H1 (cell line): ENCODE measurements around the gene GLIPR1. TPM values are rescaled to one million over a fixed set of nuclear protein-coding genes. Genes with fewer than 3 reads are reported as not detected.

Source experiments
- CTCF ChIA-PET: fragments of 300-600 bp; sonication (Branson Sonifier 250); formaldehyde crosslinking; loops from one replicate; lab custom pipeline; 2021; ENCODE audit not compliant: partially characterized antibody; lab: Charles Lee
- POLR2A ChIA-PET: fragments of 300-600 bp; sonication (Branson Sonifier 250); formaldehyde crosslinking; loops from one replicate; lab custom pipeline; 2021; ENCODE audit warnings: inconsistent platforms; ENCODE audit not compliant: partially characterized antibody; lab: Charles Lee
- DNase-seq, 2 experiments: peaks; one replicate each; pipeline versions ENCODE4 v3.0.0 to v3.0.0-alpha.2; 2010 to 2022; ENCODE audit warnings: low spot score in 2 of 2, low read depth in 1 of 2, mixed read lengths in 1 of 2
- FAIRE-seq: peaks from 2 replicates; lab custom pipeline; 2011; peaks lifted over from hg19 to GRCh38; lab: Jason Lieb, UNC
- H2AFZ ChIP-seq: 2 replicates; pipeline ENCODE4 v1.8.1; 2012; ENCODE audit warnings: low read length, inconsistent platforms
- H2AK5ac ChIP-seq: 2 replicates; pipeline ENCODE4 v1.6.1; 2013; ENCODE audit warnings: low read depth, low read length
- H2BK120ac ChIP-seq: replicated peaks from 2 replicates; pipeline ENCODE3; 2013; ENCODE audit warnings: low read depth, low read length, inconsistent platforms
- H2BK12ac ChIP-seq: 2 replicates; pipeline ENCODE4 v1.6.1; 2013; ENCODE audit warnings: low read depth, low read length
- H2BK15ac ChIP-seq: 2 replicates; pipeline ENCODE4 v1.6.1; 2013; ENCODE audit warnings: low read length
- H2BK20ac ChIP-seq: 2 replicates; pipeline ENCODE4 v1.6.1; 2013; ENCODE audit warnings: low read length
- H2BK5ac ChIP-seq: 2 replicates; pipeline ENCODE4 v1.6.1; 2013; ENCODE audit warnings: low read depth, low read length
- H3K14ac ChIP-seq: 2 replicates; pipeline ENCODE4 v1.6.1; 2013; ENCODE audit warnings: inconsistent platforms; ENCODE audit not compliant: insufficient read length
- H3K18ac ChIP-seq: 2 replicates; pipeline ENCODE4 v1.6.1; 2013; ENCODE audit warnings: low read length; ENCODE audit errors: extremely low read depth
- H3K23ac ChIP-seq: 2 replicates; pipeline ENCODE4 v1.6.1; 2013; ENCODE audit warnings: inconsistent platforms; ENCODE audit not compliant: insufficient read length
- H3K23me2 ChIP-seq: 2 replicates; pipeline ENCODE4 v1.6.1; 2013; ENCODE audit warnings: low read depth, low read length
- H3K27ac ChIP-seq: 2 replicates; pipeline ENCODE4 v1.6.1; 2011; ENCODE audit warnings: low read depth, low read length, inconsistent platforms
- H3K27me3 ChIP-seq, 4 experiments: replicated peaks in 1 of 4; 1 replicate in 1 of 4; 2 replicates in 3 of 4; pipeline versions ENCODE4 v1.6.1 to v1.8.1; 2011 to 2013; ENCODE audit warnings: low read length in 3 of 4, mild to moderate bottlenecking in 3 of 4, inconsistent platforms in 2 of 4, mixed read lengths in 2 of 4, moderate library complexity in 1 of 4; ENCODE audit not compliant: control insufficient read depth in 3 of 4, insufficient read depth in 3 of 4; ENCODE audit errors: extremely low read depth in 1 of 4
- H3K36me3 ChIP-seq, 4 experiments: 2 replicates each; pipeline versions ENCODE4 v1.6.1 to v1.8.1; 2011 to 2013; ENCODE audit warnings: mild to moderate bottlenecking in 4 of 4, low read length in 3 of 4, moderate library complexity in 2 of 4, control low read depth in 1 of 4, inconsistent platforms in 1 of 4; ENCODE audit not compliant: insufficient read depth in 4 of 4, control insufficient read depth in 2 of 4
- H3K4ac ChIP-seq: replicated peaks from 2 replicates; pipeline ENCODE3; 2013; ENCODE audit warnings: low read length, low read depth, mixed read lengths, inconsistent platforms; ENCODE audit not compliant: insufficient read length
- H3K4me1 ChIP-seq, 4 experiments: replicated peaks in 1 of 4; 1 replicate in 1 of 4; 2 replicates in 3 of 4; pipeline versions ENCODE4 v1.6.1 to v1.8.1; 2011 to 2013; ENCODE audit warnings: low read length in 3 of 4, inconsistent platforms in 2 of 4, mixed read lengths in 1 of 4; ENCODE audit not compliant: insufficient read depth in 4 of 4, control insufficient read depth in 3 of 4
- H3K4me2 ChIP-seq, 2 experiments: 2 replicates each; pipeline versions ENCODE4 v1.6.1 to v1.8.1; 2011 to 2013; ENCODE audit warnings: low read depth in 2 of 2, low read length in 2 of 2, control low read depth in 1 of 2, inconsistent platforms in 1 of 2, mild to moderate bottlenecking in 1 of 2; ENCODE audit not compliant: insufficient read depth in 1 of 2
- H3K4me3 ChIP-seq, 4 experiments: fragments of 200-600, 300-600 bp in 1 of 4; sonication (generic), shearing (Covaris generic), sonication (Bioruptor Twin) in 1 of 4; 2 replicates each; pipeline versions ENCODE4 v1.5.1 to v1.8.1; 2011 to 2016; ENCODE audit warnings: low read length in 4 of 4, low read depth in 3 of 4, control low read depth in 2 of 4, inconsistent platforms in 2 of 4, mild to moderate bottlenecking in 2 of 4, mixed read lengths in 1 of 4, moderate library complexity in 1 of 4; ENCODE audit not compliant: insufficient read depth in 2 of 4; ENCODE audit errors: extremely low read depth in 1 of 4
- H3K56ac ChIP-seq: replicated peaks from 2 replicates; pipeline ENCODE3; 2013; ENCODE audit warnings: low read depth, mild to moderate bottlenecking, mixed read lengths, low read length, inconsistent platforms; ENCODE audit not compliant: insufficient read length
- H3K79me1 ChIP-seq: 2 replicates; pipeline ENCODE4 v1.6.1; 2013; ENCODE audit warnings: low read depth, low read length, control low read depth
- H3K79me2 ChIP-seq, 2 experiments: 2 replicates each; pipeline versions ENCODE4 v1.6.1 to v1.8.1; 2012 to 2013; ENCODE audit warnings: low read length in 2 of 2, mild to moderate bottlenecking in 2 of 2, inconsistent platforms in 1 of 2; ENCODE audit not compliant: insufficient read depth in 2 of 2, control insufficient read depth in 1 of 2
- H3K9ac ChIP-seq, 4 experiments: replicated peaks in 1 of 4; 1 replicate in 1 of 4; 2 replicates in 3 of 4; pipeline versions ENCODE4 v1.6.1 to v1.8.1; 2011 to 2013; ENCODE audit warnings: low read depth in 3 of 4, low read length in 3 of 4, control low read depth in 2 of 4, mild to moderate bottlenecking in 2 of 4, moderate library complexity in 2 of 4, inconsistent platforms in 1 of 4; ENCODE audit errors: extremely low read depth in 1 of 4
- H3K9me3 ChIP-seq, 2 experiments: 2 replicates each; pipeline versions ENCODE4 v1.6.1 to v1.8.1; 2012 to 2013; ENCODE audit warnings: mild to moderate bottlenecking in 2 of 2, moderate library complexity in 2 of 2, control low read depth in 1 of 2, inconsistent platforms in 1 of 2, low read depth in 1 of 2, low read length in 1 of 2, mixed read lengths in 1 of 2; ENCODE audit not compliant: insufficient read depth in 2 of 2
- H4K20me1 ChIP-seq, 2 experiments: replicated peaks in 1 of 2; 2 replicates each; pipeline versions ENCODE3 to v1.8.1; 2011 to 2013; ENCODE audit warnings: inconsistent platforms in 2 of 2, low read length in 2 of 2, mild to moderate bottlenecking in 1 of 2; ENCODE audit not compliant: insufficient read depth in 2 of 2, control insufficient read depth in 1 of 2
- H4K5ac ChIP-seq: 2 replicates; pipeline ENCODE4 v1.6.1; 2013; ENCODE audit warnings: low read length, low read depth, mixed read lengths, inconsistent platforms; ENCODE audit not compliant: insufficient read length
- H4K8ac ChIP-seq: 2 replicates; pipeline ENCODE4 v1.8.0; 2013; ENCODE audit warnings: mild to moderate bottlenecking, moderate library complexity, low read length, inconsistent platforms; ENCODE audit not compliant: insufficient read depth; ENCODE audit errors: extremely low read depth
- H4K91ac ChIP-seq: replicated peaks from 2 replicates; pipeline ENCODE3; 2013; ENCODE audit warnings: low read length, mixed read lengths, inconsistent platforms; ENCODE audit not compliant: insufficient read length
- CTBP2 ChIP-seq: IDR thresholded peaks from 2 replicates; pipeline ENCODE4 v1.7.0; 2011; ENCODE audit warnings: borderline replicate concordance, mild to moderate bottlenecking, moderate library complexity, mixed read lengths, low read length; ENCODE audit not compliant: insufficient read depth, insufficient read length
- E2F6 ChIP-seq: IDR thresholded peaks from 2 replicates; pipeline ENCODE4 v1.6.1; 2012; ENCODE audit warnings: inconsistent platforms
- JUND ChIP-seq: IDR thresholded peaks from 2 replicates; pipeline ENCODE4 v1.6.1; 2011; ENCODE audit warnings: mild to moderate bottlenecking, improper control_type of control experiment, low read length
- KDM5A ChIP-seq: fragments of 200-600 bp; IDR thresholded peaks from 2 replicates; pipeline ENCODE4 v1.7.1; 2012; ENCODE audit warnings: mild to moderate bottlenecking, low read length, inconsistent platforms, mixed read lengths
- MAX ChIP-seq: IDR thresholded peaks from 2 replicates; pipeline ENCODE4 v1.6.1; 2012; ENCODE audit warnings: inconsistent platforms
- NANOG ChIP-seq: IDR thresholded peaks from 2 replicates; pipeline ENCODE4 v1.6.1; 2011; ENCODE audit warnings: low read length, low read depth, mild to moderate bottlenecking, inconsistent platforms; ENCODE audit not compliant: insufficient read depth, poor library complexity, severe bottlenecking
- SIRT6 ChIP-seq: IDR thresholded peaks from one replicate; pipeline ENCODE4 v1.7.1; 2012; ENCODE audit warnings: low read length, inconsistent platforms
- SIX5 ChIP-seq: IDR thresholded peaks from 2 replicates; pipeline ENCODE4 v1.6.1; 2011; ENCODE audit warnings: mild to moderate bottlenecking, low read depth, low read length
- WGBS, 2 experiments: shearing (Covaris generic) in 1 of 2; methylation state at CpG; one replicate each; pipeline versions ENCODE4 v1.1.6 to v1.1.7; 2013 to 2015; ENCODE audit warnings: low lambda C conversion rate in 2 of 2, mixed read lengths in 2 of 2, inconsistent platforms in 1 of 2, low coverage in 1 of 2, missing lambda C conversion rate in 1 of 2; ENCODE audit not compliant: insufficient replicate concordance in 2 of 2, insufficient coverage in 1 of 2, insufficient read length in 1 of 2; ENCODE audit errors: extremely low coverage in 1 of 2, missing lambda C conversion rate in 1 of 2; 5-methylcytosine and 5-hydroxymethylcytosine counted together
- polyA plus RNA-seq, 7 experiments: library from polyadenylated mRNA; depleted of rRNA in 3 of 7; stranded (reverse) in 5 of 7; unstranded in 2 of 7; fragments of >200 nt in 5 of 7; fragments of 200-250 nt in 2 of 7; gene quantifications; 1 replicate in 5 of 7; 2 replicates in 1 of 7; 4 replicates in 1 of 7; pipeline versions ENCODE4 v1.2.1 to v1.2.3, GENCODE V29; 2011 to 2013; ENCODE audit warnings: missing spikeins in 2 of 7, mixed read lengths in 2 of 7
- total RNA-seq: library from RNA; stranded (reverse); fragmentation: NEBNext Ultra II Directional; extraction: Animal tissue kit (Norgen Biotek cat#: 25700); gene quantifications from 2 replicates; pipeline ENCODE4 v1.2.1, GENCODE V29; 2021

The GLIPR1 gene
- total and polyA plus RNA-seq, 2 of the 8 experiments (the other 6 are each of a cell fraction or from before 2014, with no cell fraction given), result 0.23 to 1.5 TPM

- peaks cover 0 to 3% (median 0%) of the 10 kb centered on the region in 4 experiments; a peak in 2 of 7 replicates for H3K4me1 ChIP-seq
- H2BK120ac ChIP-seq, result no peak overlapping the region
- no peak overlapping the region for H3K18ac ChIP-seq
- CTCF ChIA-PET, result interaction anchor here (0.8 kb wide), 1 partner anchor 87 kb away, joined by 5 read pairs; no protein-coding TSS in a partner anchor
- no peak overlapping the region for H3K27ac ChIP-seq
- no peak overlapping the region for H4K8ac ChIP-seq
- DNase-seq (no peak), FAIRE-seq (no peak)
- H3K36me3 ChIP-seq, result no peaks in the 10 kb centered on the region
- H2AK5ac ChIP-seq, result no peak overlapping the region
- no peak overlapping the region for H3K14ac ChIP-seq
- no peaks in the 10 kb centered on the region for H3K79me1 ChIP-seq
- 91% methylated on average over 5 of the region's 5 CpGs; no CpG with 5 or more reads in 1 of the 2 experiments for WGBS, 2 experiments
- POLR2A ChIA-PET, result no interaction called here
- H3K27me3 ChIP-seq, result no peaks in the 10 kb centered on the region
- H3K56ac ChIP-seq, result no peak overlapping the region
- no peak overlapping the region for H2BK12ac ChIP-seq
- no peak overlapping the region for H3K9ac ChIP-seq
- H3K23me2 ChIP-seq, result no peaks in the 10 kb centered on the region
- no peaks in the 10 kb centered on the region for H3K79me2 ChIP-seq
- H3K23ac ChIP-seq, result no peak overlapping the region
- 0 out of 2 replicates have a peak overlapping the region, but pooled peaks have one; percentile 14 for H2AFZ ChIP-seq
- no peak overlapping the region for H2BK20ac ChIP-seq
- no peaks in the 10 kb centered on the region for H4K20me1 ChIP-seq
- no peak overlapping the region for H3K4me2 ChIP-seq
- H3K4me3 ChIP-seq, result no peak overlapping the region
- no peak overlapping the region for H4K5ac ChIP-seq
- H2BK5ac ChIP-seq, result no peak overlapping the region
- H3K4ac ChIP-seq, result no peak overlapping the region
- no peak overlapping the region for H2BK15ac ChIP-seq
- no peak overlapping the region for H4K91ac ChIP-seq
- H3K9me3 ChIP-seq, result no peaks in the 10 kb centered on the region
- TF ChIP-seq MAX, result no peak
- no peak for TF ChIP-seq SIRT6
- TF ChIP-seq E2F6, result no peak
- no peak for TF ChIP-seq NANOG
- TF ChIP-seq JUND, result no peak
- no peak for TF ChIP-seq KDM5A
- TF ChIP-seq CTBP2, result no peak
- no peak for TF ChIP-seq SIX5
Measured at GRCh38 chr12:75478116-75478794, 2.3 kb upstream of the GLIPR1 start.
